GM19467 (cell line): ENCODE data around the gene XPO1.
"Not testable (repeated sequence)": the region's sequence is repeated elsewhere in the genome, so short reads cannot be mapped to it uniquely, and the experiment has no call there.

Experiments used
- ATAC-seq: cut with Tn5 transposase; IDR thresholded peaks from one replicate; pipeline ENCODE4 v1.9.1; 2021; ENCODE audit warnings: mild to moderate bottlenecking, moderate library complexity; ENCODE audit not compliant: unreplicated experiment

XPO1 gene

DNA sequence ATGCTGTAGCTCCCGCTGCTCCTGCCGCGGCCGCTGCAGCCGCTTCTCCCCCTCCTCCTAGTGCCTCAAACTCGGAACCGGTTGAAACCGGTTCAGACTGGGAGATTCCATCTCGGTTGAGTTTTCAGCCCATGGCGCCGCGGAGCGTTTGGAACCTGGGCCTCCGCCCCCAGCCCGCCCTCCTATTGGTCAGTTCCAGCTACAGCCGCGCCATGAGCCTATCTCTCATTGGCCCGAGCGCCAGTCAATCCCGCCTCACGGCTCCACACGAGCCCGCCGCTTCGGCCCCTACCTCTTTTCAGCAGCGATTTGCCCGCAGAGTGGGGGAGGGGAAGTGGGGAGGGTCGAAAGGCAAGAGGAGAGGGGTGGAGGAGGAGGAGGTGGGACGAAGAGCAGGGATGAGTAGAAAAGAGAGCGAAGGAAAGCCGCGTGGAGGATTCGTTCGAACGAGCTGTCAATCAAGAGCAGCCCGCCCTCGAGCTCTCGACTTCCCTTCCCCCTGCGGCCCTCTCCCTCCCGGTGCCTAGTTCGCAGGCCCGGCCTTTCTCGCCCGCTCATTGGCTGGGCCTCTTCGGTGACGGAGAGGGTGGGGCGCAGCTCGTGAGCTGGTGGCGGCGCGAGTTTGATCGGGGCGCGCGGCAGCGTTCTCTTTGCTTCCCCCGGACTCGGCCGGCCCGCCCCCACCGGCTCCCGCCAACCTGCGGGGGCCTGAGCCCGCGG, at the start of gene XPO1:
Gene XPO1 (minus strand): TSS at position 157 of the 720 bp plus-strand sequence. CDS start 4,459 bp downstream, outside the sequence.
- ATAC-seq, result peak; percentile 81

DNA sequence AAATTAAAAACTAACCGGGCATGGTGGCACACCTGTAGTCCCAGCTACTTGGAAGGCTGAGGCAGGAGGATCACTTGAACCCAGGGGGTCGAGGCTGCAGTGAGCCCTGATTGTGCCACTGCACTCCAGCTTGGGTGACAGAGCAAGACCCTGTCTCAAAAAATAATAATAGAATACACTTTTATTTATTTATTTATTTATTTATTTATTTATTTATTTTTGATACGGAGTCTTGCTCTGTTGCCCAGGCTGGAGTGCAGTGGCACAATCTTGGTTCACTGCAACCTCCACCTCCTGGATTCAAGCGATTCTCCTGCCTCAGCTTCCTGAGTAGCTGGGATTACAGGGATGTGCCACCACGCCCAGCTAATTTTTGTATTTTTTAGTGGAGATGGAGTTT, 48.8 kb upstream of the XPO1 start:
- ATAC-seq, result not testable (repeated sequence)

DNA sequence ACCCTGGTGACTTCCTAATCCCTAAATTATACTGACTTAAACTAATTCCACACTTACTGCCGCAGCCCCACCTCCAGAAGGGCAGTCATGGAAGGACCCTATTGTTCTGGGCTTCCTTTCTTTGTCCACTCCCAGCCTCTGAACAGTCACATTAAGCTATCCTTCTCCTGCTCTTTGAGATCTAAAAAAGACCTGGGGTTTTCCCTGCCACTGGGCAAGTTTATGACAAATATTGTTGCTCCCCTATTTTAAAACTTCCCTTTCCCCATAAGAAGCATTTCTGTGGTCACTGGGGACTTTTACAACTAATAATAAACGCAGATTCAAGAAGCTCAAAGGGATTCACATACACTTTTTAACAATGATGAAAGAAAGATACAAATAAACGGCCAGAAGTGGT, 47.2 kb upstream of the XPO1 start:
- ATAC-seq, result no peak

GRCh38 chr2:61584368-61584767, 46.2 kb upstream of the XPO1 start:
- ATAC-seq, result not testable (repeated sequence)

DNA sequence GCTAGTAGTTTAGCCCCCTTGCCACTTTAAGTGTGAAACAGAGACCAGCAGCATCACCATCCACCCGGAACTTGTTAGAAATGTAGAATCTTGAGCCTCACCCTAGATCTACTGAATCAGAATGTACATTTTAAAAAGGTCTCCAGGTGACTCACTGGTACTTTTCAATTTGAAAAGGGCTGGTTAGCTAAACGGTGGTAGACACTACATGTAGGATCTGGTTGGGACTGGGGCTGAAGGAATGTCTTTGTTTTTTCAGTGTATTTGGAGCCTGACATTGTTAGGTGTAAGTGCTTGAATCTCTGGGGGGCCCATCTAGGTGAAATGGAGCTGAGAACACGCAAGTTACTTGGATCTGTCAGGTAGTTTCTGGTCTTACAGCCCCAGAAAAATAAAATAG, 44.0 kb upstream of the XPO1 start:
- no peak for ATAC-seq

GRCh38 chr2:61581716-61582115, 43.6 kb upstream of the XPO1 start:
- ATAC-seq, result no peak

- no peak for ATAC-seq
Observed at GRCh38 chr2:61575447-61575859, 37.3 kb upstream of the XPO1 start.

GRCh38 chr2:61566566-61566965, 28.4 kb upstream of the XPO1 start:
- ATAC-seq, result no peak

GRCh38 chr2:61562615-61563014, 24.5 kb upstream of the XPO1 start:
- ATAC-seq, result no peak

DNA sequence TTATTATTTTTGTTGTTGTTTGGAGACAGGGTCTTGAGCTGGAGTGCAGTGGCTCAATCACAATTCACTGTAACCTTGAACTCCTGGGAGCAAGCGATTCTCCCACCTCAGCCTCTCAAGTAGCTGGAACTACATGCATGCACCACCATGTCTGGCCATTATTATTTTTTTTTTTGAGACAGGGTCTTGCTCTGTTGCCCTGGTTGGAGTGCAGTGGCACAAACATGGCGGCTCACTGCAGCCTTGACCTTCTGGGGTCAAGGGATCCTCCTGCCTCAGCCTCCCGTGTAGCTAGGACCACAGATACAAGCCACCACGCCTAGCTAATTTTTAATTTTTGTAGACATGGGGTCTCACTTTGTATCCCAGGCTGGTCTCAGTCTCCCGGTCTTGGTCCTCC, 20.0 kb upstream of the XPO1 start:
- no peak for ATAC-seq

- ATAC-seq, result no peak
Observed at GRCh38 chr2:61557381-61557780, 19.2 kb upstream of the XPO1 start.

DNA sequence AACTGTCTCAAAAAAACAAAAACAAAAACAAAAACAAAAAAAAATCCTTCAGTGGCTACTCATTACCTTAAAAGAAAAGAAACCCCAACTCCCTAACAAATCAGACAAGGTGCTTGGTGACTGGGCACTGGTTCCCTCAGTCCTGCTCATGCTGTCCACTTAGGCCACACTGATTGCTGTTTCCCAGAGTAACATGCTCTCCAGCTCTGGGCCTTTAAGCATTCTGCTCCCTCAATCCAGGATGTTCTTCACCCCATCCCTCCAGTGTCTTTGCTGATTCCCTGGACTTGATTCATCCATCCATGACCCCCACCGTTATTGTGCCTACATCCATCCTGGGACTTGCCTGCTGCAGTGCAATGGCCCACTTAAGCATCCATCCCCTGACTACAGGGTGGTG, 16.4 kb upstream of the XPO1 start:
- no peak for ATAC-seq

DNA sequence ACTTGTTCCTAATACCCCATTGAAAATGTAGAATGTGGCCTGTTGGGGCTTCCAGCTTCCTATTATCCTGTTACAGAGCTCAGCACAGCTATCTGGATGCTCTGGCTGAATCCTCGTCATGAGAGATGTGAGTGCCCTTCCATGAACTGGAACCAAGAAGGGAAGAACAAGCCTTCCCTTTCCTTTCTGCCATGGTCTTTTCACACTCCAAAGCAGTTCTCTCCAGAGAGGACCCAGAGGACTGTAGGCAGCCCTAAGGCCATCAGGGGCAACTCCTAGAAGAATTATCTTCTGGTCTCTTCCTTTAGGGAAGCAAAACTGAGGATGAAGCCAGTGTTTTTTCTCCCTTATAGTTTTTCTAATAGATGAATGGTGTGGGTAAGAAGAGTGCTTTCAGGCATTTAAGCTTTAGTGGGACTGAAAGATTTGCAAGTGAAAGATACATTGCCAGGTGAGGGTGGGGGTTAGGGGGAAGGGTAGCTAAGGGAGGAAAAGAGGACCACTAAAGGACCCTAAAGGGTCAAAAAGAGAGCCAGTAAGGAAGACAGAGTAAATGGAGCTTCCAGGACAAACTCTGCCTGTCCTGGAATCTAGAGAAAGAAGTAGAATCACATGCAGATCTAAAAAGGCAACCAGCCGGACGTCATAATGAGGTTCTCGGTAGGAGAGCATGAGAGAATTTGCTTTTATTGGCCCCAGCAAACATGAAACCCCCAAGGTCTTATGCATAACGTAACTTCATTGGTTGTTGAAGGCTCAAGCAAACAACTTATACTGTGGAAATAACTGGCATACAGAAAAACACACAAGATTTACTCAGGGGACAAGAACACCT, 12.4 kb upstream of the XPO1 start:
- ATAC-seq, result no peak

DNA sequence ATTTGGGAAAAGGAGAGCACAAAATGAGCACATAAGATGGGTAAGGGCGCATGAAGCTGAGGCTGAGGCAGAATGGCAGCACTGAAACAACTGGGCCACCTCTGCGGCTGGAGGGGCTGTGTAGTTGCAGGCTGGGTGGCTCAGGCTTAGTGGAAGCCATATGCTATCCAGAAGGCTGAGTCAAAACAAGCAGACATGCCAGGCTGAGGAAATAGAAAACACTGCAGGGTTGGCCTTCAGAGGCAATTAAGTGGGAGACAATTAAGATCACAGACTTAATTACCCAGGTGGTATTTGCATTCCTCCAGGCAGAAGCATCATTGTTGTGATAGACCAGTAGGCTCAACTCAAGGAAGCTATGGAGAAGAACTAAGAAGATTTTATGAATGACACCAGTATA, 11.4 kb upstream of the XPO1 start:
- no peak for ATAC-seq

DNA sequence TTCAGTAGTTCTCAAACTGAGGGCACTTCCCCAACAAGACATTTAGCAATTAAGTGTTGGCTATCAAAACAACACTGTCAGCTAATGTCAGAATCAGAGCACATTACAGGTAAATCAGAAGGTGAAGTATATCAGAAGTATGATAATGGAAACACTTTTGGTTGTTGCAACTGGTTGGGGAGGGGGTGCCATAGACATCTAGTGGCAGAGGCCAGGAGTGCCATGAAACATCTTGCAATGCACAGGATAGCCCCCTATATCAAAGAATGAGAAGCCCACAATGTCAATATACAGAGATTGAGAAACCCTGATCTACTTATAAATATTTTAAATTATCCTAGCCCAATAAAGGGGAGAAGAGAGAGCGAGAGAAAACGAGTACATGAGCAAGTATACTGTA, 4.9 kb upstream of the XPO1 start:
- no peak for ATAC-seq

DNA sequence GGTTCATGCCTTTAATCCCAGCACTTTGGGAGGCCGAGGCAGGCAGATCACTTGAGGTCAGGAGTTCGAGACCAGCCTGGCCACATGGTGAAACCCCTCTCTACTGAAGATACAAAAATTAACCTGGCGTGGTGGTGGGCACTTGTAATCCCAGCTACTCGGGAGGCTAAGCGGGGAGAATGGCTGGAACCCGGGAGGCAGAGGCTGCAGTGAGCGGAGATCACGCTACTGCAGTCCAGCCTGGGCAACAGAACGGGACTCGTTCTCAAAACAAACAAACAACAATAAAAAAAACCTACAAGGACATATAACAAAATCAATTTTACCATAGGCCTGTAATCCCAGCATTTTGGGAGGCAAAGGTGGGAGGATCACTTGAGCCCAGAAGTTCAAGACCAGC, 2.0 kb upstream of the XPO1 start:
- not testable (repeated sequence) for ATAC-seq

GRCh38 chr2:61538920-61539520, 864 bp upstream of the XPO1 start:
- no peak for ATAC-seq

GRCh38 chr2:61537950-61538199, 281 bp downstream of the XPO1 start:
- no peak for ATAC-seq

DNA sequence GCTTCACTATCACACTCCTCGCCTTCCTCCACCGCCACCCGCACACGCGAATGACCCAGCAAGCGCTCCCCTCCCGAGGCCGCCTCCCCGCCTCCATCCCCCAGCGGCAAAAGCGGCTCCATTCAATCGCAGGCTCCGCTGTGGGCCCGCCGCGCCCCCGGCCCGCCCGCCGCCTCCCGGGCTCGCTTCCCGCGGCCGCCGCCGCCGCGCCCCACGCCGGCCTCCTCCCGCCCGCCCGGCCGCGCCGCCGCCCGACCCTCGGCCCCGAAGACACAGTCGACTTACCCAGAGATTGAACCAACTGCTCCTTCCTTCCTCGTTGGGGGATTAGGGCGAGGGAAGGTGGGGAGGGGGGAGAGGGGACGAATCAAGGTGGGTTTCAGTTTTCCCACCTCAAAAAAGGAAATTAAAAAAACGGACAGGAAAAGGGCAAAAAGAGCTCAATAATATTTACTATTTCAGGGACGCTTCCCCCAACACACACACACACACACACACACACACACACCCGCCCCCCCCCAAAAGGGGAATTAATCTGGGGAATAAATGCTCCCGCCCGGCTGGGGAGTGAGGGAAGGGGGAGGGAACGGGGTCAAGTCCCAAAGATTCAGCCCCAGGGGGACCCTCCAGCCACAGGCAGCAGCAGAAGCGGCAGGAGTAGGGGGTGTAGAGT, 743 bp downstream of the XPO1 start:
- no peak for ATAC-seq

GRCh38 chr2:61536572-61537276, 1.4 kb downstream of the XPO1 start:
- peak; percentile 58 for ATAC-seq

- ATAC-seq, result no peak
Observed at GRCh38 chr2:61536180-61536571, 2.0 kb downstream of the XPO1 start.
